NCI-H1092 treated with DMSO at 0.1 percent for 48 hours (cell line): Measurements from ENCODE around the gene MPV17.
"Not testable (repeated sequence)": the region's sequence is repeated elsewhere in the genome, so short reads cannot be mapped to it uniquely, and the experiment has no call there.

Experiments
- DNase-seq: peaks from one replicate; lab custom pipeline; 2025; lab: John Stamatoyannopoulos, UW

MPV17 gene, protein sequence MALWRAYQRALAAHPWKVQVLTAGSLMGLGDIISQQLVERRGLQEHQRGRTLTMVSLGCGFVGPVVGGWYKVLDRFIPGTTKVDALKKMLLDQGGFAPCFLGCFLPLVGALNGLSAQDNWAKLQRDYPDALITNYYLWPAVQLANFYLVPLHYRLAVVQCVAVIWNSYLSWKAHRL

DNA sequence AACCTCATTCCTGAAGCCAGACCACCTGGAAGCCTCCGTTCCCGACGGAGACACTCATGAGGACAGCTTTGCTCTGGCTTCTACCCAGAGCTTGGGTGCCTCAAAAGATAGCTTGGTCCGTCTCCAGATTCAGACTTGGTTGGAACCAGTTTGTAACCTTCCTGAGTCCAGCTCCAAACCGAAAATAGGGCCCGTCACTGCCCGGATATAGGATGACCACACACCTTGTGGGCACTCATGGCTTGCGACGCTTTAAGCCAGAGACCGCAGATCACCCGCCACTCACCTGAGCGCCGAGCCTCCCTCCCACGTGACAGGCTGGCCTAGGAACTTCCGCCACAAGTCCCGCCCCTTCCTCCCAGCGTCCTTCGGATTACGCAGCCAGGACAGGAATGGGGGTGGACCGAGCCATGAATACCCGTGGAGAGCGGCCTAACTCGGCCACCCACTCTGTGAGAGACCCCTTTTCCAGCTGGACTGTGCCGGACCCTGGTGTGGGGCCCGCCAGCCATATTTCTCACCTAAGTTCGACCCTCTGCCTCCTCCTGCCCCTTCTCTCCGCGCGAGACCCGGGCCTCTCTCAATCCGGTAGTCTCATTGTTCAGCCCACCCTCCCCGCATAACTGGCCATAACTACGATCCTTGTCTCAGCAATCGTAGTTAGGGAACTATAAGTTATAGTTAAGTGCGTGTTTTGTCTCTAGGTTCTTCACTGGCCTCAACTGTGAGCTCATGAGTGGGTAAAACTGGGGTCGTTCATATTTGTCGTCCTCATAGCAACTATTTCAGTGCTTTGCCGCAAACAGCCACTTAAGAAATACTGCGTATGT lies at the start of gene MPV17:
TSS of gene MPV17 (minus strand) at position 332 of the 830 bp plus-strand sequence. CDS start 580 bp downstream, outside the sequence.
- peak; percentile 75 for DNase-seq

DNA sequence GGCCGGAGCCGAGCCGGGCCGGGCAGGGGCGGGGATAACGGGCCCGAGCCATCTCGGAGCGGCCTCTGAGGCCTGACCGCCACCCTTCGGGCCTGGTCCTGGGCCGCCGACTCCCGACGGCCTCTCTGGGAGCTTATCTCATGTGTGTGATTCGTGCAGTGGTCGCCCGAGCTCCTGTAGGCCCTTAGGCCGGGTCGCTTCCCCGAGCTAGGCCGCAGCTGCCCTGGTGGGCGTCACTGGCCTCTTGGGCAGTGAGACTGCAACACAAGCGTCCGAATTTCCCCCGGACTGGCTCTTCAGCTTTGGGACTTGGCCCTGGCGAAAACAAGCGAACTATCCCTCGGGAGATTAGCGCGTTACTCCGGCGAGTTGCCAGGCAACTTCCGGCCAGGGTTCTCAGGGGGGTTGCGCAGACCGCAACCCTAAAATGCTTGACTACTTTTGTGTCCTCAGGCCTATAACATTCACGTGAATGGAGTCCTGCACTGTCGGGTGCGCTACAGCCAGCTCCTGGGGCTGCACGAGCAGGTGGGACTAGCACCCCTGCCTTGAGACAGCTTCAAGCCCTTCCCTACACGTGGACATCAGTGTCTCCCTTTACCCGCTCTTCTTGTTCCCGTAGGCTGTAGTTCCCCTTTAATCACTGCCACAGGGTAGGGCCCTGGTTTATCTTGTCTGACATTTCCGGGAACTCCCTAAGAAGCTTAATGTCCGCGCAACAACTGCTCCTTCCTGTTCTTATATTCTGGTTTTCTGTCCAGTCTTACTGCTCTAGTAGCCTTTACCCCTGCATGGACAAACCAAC lies 48.1 kb upstream of the MPV17 start:
- no peak for DNase-seq

DNA sequence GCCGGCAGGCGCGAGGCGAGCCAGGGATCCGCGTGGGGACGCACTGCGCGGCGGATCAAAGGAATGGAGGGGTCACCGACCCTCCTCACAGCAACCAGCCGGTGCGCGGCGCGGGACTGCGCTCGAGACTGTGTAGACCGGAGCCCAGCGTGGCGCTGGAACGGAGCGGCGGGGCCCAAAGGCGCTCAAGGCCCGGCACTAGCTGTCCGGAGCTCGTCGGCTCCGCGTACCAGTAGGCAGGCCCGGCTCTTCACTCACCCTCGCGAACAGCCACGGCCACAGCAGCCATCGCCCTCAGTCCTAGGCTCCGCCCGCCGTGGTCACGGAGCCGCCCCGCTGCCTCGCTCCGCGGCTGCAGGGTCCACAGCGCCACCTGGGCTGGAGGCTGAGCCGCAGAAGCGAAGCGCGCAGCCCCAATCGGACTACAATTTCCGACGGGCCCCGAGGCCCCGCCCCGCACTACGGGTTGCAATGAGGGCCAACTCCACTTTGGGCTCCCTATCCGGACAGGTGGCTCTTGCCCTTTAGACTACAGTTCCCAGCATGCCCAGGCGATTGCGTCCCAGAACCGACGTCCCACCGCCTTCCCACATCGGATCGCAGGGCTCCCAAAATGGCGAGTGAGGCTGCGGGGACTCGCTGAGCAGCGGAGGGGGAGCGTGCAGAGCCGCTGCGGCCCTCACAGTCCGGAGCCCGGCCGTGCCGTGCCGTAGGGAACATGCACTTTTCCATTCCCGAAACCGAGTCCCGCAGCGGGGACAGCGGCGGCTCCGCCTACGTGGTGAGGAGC lies 47.3 kb upstream of the MPV17 start, which contains the start of the genes EIF2B4 and SNX17:
TSS of gene EIF2B4 (minus strand) at position 313 of the 790 bp plus-strand sequence. CDS start at position 289, 24 bp downstream.
TSS of gene SNX17 (plus strand) at position 591 of the 790 bp plus-strand sequence. CDS start at position 719, 128 bp downstream.
- peak; percentile 96 for DNase-seq

DNA sequence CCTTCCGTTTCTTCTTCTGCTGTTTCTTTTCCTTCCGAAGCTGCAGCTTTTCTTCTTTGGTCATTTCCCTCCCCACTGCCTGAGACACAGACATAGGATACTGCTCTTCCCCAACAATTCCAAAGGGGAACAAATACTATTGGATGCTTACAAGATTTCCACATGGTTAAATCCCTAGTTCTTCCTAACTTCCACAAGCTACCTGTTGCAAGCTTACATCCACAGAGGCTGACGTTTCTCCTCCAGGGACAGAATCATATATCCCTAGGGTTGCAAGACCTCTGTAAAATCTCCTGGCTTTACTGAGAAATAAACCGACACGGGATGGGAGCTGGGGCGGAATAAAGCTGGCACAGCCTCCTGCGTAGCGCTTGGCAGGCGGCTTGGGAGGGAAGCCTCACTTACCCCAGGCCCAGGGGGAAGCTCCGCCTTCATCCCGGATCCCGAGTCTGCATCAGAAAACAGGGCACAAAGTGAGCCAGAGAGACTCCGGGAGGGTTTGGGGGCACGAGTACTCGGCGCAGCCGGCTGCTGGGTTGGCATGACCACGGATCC lies 46.7 kb upstream of the MPV17 start:
- DNase-seq: peak; percentile 34

DNA sequence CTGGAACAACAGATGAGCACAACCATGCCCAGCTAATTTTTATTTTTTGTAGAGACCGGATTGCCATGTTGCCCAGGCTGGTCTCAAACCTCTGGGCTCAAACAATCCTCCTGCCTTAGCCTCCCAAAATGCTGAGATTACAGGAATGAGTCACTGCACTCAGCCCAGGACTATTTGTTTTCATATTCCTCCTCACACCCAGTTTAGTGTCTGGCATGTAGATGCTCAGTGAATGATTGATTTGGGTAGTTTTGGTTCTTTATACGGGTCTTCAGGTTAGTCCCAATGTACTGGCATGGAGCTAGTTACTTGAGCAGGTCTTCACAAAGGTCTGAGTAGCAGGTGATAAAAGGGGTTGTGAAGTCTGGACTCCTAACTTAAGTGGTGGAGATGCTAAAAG lies 41.0 kb upstream of the MPV17 start:
- DNase-seq: no peak

DNA sequence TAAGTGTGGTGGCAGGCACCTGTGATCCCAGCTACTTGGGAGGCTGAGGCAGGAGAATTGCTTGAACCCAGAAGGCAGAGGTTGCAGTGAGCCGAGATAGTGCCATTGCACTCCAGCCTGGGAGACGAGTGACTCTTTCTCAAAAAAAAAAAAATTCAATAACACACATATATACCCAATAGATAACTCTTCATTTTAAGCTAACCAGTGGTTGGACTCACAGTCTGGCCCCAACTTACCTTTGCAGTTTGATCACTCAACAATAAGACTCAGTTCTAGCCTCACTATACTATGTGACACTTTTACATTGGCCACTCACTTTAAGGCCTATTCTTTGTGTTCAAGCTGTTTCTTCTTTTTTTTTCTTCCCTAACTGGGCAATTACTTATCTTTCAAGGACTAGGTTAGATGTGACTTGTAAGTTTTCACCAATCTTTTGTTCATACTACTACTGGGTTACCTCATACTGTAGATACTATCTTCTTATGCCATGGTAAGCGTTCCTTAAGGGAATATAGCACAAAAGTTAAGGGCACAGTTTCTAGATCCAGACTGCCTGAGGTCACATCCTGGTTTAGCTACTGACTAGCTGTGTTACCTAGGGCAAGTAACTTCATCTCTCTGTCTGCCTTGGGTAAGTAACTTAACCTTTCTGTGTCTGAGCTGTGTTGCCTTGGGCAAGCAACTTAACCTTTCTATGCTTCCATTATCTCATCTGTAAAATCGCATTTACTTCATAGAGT lies 40.0 kb upstream of the MPV17 start:
- no peak for DNase-seq

DNA sequence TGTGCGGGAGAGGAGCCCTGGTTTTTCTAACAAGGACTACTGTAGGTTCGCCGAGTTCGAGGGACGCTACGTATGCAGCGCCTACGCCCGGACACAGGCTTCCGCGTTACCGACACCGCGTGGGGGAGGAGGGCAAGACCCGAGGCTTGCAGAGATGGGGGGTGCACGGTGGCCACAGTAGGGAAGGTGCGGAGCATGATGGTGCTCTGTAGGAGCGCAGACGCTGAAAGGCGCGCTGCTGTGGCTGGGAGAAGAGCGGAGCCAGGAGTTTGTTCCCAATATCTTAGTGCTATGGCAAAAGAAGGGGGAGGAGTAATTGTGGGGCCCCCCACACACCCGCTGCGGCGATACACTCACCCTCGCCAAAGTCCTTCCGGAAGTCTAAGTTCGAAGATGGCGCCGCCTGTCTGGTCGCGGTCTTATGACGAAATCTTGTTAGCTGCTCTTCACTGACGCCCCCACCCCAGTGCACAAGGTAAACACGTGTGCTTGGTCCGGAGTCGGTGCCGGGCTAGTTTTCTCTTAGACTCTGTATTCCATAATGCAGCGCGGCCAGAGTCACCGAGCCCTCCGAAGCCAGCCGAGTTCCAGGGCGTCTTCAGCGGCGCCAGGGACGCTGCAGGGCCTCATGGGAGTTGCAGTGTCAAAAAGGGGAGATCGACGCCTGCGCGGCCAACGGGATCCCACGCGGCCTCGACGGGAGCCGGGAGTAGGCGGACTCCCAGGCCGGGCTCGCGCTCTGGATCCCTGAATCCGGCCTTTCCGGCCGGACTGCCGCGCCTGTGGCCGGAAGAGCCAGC lies 33.7 kb upstream of the MPV17 start, which contains the start of gene GTF3C2:
TSS of gene GTF3C2 (minus strand) at position 383 of the 800 bp plus-strand sequence. CDS start 13,210 bp downstream, outside the sequence.
- peak; percentile 93 for DNase-seq

DNA sequence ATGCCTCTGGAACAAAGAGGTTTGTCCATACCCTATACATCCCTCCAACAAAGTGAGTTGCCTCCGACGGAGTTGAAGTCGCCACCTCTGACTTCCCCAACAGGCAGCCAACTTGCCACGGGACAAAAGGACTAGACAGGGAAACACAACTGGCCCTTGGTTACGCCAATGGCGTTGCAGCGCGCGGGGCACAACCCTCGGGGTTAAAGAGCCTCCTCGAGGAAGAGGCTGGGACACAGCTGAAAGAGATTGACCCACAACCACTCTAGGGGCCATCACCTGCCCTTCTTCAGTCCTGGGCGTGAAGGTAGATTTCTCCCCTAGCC lies 33.1 kb upstream of the MPV17 start:
- DNase-seq: no peak

DNA sequence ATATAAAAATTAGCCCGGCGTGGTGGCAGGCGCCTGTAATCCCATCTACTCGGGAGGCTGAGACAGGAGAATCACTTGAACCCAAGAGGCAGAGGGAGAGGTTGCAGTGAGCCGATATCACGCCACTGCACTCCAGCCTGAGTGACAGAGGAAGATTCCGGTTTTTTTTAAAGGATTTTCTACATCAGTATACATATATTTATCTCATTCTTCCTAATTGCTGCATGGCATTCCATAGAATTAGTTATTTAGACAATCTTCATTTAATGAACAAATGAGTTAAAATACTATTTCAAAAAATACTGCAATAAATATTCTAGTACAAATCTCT lies 31.7 kb upstream of the MPV17 start:
- no peak for DNase-seq

DNA sequence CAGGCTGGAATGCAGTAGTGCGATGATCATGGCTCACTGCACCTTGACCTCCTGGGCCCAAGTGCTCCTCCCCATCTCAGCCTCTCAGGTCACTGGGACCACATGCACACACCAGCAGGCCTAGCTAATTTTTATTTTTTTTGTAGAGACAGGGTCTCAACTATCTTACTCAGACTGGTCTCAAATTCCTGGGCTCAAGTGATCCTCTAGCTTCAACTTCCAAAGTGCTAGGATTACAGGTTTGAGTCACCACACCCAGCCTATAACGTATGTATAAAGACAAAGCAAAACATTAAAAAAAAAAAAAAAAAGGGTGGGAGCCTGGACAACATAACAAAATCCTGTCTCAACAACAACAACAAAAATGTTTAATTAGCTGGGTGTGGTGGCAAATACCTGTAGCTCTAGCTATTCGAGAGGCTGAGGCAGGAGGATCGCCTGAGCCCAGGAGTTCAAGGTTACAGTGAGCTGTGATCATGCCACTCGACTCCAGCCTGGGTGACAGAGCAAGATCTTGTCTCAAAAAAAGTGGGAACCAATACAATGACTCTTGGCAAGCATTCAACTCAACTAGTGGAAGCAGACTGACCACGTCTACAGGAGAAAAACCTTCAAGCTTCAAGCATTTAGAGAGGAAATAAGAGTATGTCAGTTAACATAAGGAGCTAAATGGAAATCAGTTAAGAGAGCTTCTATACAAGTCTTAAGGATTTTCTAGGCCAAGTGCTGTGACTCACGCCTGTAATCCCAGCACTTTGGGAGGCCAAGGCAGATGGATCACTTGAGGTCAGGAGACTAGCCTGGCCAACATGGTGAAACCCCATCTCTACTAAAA lies 31.1 kb upstream of the MPV17 start:
- DNase-seq: no peak

DNA sequence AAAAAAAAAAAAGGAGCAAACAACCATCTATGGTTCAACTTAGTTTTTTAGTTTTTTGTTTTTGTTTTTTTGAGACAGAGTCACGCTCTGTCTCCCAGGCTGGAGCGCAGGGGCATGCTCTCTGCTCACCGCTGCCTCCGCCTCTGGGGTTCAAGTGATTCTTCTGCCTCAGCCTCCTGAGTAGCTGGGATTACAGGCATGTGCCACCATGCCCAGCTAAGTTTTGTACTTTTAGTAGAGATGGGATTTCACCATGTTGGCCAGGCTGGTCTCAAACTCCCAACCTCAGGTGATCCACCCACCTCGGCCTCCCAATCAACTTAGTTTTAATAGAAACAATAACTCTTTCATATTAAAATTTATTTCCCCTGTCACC lies 30.5 kb upstream of the MPV17 start:
- not testable (repeated sequence) for DNase-seq

DNA sequence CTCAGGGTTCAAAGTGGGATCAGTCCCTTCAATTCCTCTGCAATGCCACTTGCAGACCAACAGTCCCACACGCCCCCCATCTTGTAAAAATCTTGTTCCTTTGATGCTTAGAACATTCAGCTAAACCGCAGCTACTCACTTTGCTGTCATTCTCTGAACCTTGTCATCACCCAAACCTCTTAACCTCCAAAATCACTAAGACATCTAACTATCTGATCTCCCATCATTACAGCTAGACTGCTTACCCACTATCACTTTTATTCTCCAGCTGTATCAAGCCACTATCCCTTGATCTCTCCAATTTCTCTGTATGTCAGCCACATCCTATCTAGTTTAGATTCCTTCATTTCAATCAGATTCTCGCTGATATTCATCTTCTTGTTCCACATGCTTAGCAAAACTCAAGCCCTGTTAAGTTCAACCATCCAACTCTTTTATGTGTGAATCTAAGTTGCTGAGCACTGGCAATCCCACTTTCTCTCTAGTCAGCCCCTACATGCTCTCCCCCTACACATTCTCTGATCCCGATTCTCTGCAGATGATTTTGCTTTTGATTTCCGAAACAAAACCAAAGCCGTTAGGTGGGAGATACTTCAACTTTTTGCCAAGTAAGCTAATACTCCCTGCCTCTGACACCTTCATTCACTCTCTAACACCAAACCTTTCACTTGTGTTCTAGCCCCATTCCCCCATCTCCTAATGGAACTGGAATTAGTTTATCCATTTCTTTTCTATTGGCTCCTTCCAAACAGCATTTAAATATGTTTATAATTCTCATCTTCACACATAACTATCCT lies 29.1 kb upstream of the MPV17 start:
- DNase-seq: no peak

DNA sequence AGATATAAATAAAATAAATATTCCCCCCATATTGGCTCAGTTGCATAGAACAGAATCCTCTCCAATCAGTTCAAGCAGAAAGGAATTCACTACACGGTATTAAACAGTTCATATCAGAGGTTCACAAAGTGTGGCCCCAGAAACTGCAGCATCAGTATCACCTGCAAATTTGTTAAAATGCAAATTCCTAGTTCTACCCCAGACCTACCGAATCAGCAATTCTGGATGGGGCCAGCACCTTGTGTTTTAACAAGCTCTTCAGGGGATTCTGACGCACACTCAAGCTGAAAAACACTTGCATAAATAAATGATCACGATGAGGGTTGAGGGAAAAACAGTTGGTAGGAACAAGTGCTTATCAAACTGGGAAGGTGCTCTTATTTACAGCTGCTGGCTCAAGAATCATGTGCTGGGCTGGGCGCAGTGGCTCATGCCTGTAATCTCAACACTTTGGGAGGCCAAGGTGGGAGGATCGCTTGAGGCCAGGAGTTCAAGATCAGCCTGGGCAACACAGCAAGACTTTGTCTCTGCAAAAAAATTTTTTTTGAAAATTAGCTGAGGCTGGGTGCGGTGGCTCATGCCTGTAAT lies 27.3 kb upstream of the MPV17 start:
- DNase-seq: no peak

DNA sequence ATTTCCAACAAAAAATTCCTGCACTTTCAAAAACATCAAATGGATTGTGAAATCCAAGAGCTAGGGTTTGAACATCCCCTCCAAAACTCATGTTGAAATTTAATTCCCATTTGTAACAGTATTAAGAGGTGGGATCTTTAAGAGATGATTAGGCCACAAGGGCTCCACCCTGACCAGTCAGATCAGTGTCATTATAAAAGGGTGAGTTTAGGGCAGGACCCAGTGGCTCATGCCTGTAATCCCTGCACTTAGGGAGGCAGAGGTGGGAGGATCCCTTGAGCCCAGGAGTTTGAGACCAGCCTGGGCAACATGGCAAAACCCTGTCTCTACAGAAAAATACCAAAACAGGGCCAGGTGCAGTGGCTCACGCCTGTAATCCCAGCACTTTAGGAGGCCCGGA lies 24.7 kb upstream of the MPV17 start:
- DNase-seq: no peak

DNA sequence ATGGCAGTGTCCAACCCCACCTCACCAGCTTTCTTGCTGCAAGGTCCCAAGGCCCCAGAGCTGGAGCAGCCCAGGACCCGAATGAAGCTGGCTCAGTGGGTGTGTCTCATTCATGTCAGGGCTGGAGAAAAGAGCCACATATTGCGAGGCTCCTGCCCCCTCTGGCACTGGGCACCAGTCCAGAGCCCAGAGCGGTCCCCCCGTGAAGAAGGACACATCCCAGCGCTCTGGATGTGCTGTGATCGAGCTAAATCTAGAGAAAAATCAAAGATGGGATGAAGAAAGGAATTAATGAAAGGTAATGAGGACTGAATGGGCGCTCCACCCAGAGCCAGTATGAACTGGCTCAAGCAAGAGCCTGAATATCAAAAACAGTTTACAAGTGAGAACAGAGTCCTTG lies 13.3 kb upstream of the MPV17 start:
- DNase-seq: no peak

DNA sequence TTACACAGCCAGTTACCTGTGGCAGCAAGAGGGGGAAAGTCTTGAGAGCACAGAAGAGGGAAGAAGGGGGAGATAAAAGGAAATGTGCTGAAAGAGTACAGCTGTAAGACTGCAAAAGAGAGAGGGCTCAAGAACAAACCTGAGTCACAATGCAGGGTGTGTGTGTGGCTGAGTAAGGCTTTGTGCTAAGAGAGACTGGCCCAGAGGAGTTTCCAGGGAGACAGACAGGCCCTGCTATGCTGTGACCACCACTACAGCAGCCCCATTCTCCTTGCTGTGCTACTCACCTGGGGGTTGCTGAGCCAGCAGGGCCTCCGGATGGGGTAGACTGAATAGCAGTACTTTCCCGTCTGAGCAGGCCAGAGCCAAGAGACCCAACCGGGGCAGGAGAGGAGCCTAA lies 12.4 kb upstream of the MPV17 start:
- no peak for DNase-seq

DNA sequence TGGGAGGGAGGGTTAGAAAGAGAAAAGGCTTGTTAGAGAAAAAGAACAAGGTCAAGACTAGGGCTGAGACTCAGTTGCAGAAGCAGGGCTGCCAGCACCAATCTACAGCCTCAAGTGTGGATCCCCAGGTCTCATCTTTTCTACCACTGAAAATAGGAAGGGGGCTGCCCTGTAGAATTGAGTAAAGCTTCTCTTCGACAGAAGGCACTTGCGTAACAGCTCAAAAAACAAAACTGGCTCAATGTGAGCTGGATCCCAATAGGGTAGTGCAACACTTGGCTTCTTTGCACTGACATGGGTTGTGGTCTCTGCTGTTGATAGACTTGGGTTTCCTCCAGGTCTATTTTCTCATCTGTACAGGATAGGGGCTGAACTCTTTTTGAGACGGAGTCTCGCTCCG lies 1.8 kb upstream of the MPV17 start:
- no peak for DNase-seq
